Embryonic facial prominence (tissue), 1 donor: Measurements from ENCODE around the gene USP7.
"Not testable (repeated sequence)": the region's sequence is repeated elsewhere in the genome, so short reads cannot be mapped to it uniquely, and the experiment has no call there.

ENCODE experiments used
- DNase-seq: peaks from one replicate; pipeline ENCODE4 v3.0.0-alpha.2; 2016; ENCODE audit errors: extremely low spot score

Gene USP7

DNA sequence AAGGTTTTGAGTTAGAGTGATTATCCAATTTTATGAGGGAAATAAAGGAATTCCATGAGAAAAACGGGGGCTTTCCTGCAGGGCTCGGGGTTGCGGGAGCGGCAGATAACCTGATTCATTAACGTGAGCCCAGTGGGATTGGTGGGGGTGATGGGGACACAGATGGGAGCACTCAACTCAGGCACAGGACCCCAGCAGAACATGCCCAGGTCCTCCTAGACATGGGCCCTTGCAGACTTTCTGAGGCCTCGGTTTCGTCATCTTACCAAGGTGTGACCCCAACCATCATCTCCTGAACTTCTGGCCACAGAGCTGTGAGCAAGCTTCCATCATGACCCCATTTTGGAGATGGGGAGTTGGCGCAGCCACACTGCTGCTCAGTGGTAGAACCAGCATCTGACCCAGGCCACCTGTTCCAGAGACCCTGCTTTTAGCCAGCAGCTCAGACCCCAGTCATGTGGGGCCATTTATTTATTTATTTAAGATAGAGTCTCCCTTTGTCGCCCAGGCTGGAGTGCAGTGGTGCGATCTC lies 117.2 kb downstream of the USP7 start:
- DNase-seq, result no peak

DNA sequence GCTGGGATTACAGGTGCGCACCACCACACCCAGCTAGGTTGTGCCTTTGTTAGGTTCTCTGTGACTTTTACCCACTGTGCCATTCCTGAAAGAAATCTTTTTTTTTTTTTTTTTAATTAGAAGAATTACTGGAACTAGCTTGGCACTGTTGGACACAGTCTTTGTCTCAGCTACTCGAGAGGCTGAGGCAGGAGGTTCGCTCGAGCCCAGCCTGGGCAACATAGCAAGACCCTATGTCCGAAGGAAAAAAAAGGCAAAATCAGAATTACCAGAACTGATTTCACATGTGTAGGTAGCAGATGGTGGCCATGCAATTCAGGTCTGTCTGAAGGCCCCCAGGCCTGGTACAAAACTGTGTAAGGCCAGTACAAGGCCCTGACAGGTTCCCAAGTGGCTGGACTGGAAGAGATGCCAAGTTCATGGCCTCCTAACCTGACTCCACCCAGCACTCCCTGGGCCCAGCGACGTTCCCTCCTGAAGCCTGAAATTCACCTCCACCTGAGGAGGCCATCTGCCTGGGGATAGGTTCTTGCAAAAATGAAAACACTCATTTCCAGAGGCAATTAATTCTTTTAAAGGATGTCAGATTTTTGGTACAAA lies 117.9 kb downstream of the USP7 start:
- DNase-seq, result no peak

- DNase-seq, result not testable (repeated sequence)
Measured at GRCh38 chr16:8843296-8843695, 120.4 kb downstream of the USP7 start.
